Upper lobe of left lung (tissue), 6 donors: ENCODE results near the gene MEGF11. TPM values are rescaled to one million over a fixed set of nuclear protein-coding genes. Genes with fewer than 3 reads are reported as not detected.

ENCODE experiments used
- ATAC-seq, 2 donors: fragments of 200-7000 bp; cut with Tn5 transposase; one replicate each; pipeline ENCODE4 v1.9.1; 2022; ENCODE audit warnings: mild to moderate bottlenecking in 2 of 2, moderate library complexity in 2 of 2; ENCODE audit not compliant: low FRiP score in 2 of 2
- DNase-seq, 2 donors: peaks; one replicate each; pipeline ENCODE4 v3.0.0-alpha.2; 2019 to 2020
- H3K27ac ChIP-seq, 4 donors: fragments of 200-600 bp; sonication (generic); one replicate each; pipeline ENCODE4 v1.5.1; 2016 to 2019
- H3K27me3 ChIP-seq, 4 donors: fragments of 200-600 bp; sonication (generic); one replicate each; pipeline ENCODE4 v1.5.1; 2017 to 2019
- H3K36me3 ChIP-seq, 4 donors: fragments of 200-600 bp; sonication (generic); one replicate each; pipeline ENCODE4 v1.5.1; 2016 to 2019
- H3K4me1 ChIP-seq, 4 donors: fragments of 200-600 bp; sonication (generic); one replicate each; pipeline ENCODE4 v1.5.1; 2018 to 2019
- H3K4me3 ChIP-seq, 4 donors: fragments of 200-600 bp; sonication (generic); one replicate each; pipeline ENCODE4 v1.5.1; 2017 to 2019; ENCODE audit warnings: mild to moderate bottlenecking in 2 of 4, moderate library complexity in 1 of 4
- H3K9me3 ChIP-seq, 4 donors: fragments of 200-600 bp; sonication (generic); one replicate each; pipeline ENCODE4 v1.5.1; 2018 to 2019
- CTCF ChIP-seq, 6 experiments: fragments of 450-650 bp in 4 of 6; fragments of 200-600 bp in 2 of 6; sonication (generic) in 2 of 6; IDR thresholded peaks; one replicate each; pipeline ENCODE4 v1.5.1; 2016 to 2019; ENCODE audit warnings: antibody characterized with exemption in 6 of 6
- EP300 ChIP-seq, 4 donors: sonication (generic); formaldehyde crosslinking; IDR thresholded peaks; one replicate each; pipeline ENCODE4 v1.5.1; 2017; ENCODE audit warnings: antibody characterized with exemption in 4 of 4, control low read depth in 2 of 4
- POLR2A ChIP-seq, 4 donors: fragments of 450-650 bp; IDR thresholded peaks; one replicate each; pipeline ENCODE4 v1.5.1; 2016 to 2017; ENCODE audit warnings: antibody characterized with exemption in 4 of 4, mild to moderate bottlenecking in 2 of 4
- POLR2AphosphoS5 ChIP-seq, 2 donors: sonication (generic); formaldehyde crosslinking; IDR thresholded peaks; one replicate each; pipeline ENCODE4 v1.5.1; 2017; ENCODE audit warnings: antibody characterized with exemption in 2 of 2
- WGBS, 2 donors: methylation state at CpG; one replicate each; pipeline ENCODE4 v1.1.5; 2017 to 2018; 5-methylcytosine and 5-hydroxymethylcytosine counted together
- total RNA-seq, 6 donors: library from RNA; depleted of rRNA in 4 of 6; stranded (reverse); fragments of >200 nt in 4 of 6; gene quantifications; one replicate each; pipeline versions ENCODE4 v1.1.0 to v1.2.1, GENCODE V29; 2016 to 2021
- donor health status: DM: no; HTN: no; CAD: no; lungs with moderate emphysema.
- donor health status: DM: no; HTN: yes; CAD: no; lungs with severe emphysema.

The MEGF11 gene
- total RNA-seq, 6 donors from 2014 or later, result 1.5 to 4.0 (median 3.5) TPM; not detected in 3

GRCh38 chr15:66126031-66126441, 127.5 kb downstream of the MEGF11 start:
- ATAC-seq (no peak), DNase-seq (no peak)
- no peaks in the 10 kb centered on the region for H3K27me3 ChIP-seq
- H3K27ac ChIP-seq, result no peak overlapping the region
- TF ChIP-seq EP300 (IDR thresholded peaks at IDR 0.05) (no peak), POLR2AphosphoS5 (IDR thresholded peaks at IDR 0.05) (no peak), CTCF (IDR thresholded peaks at IDR 0.05) (no peak), POLR2A (IDR thresholded peaks at IDR 0.05) (no peak)
- no peaks in the 10 kb centered on the region for H3K4me1 ChIP-seq
- no peaks in the 10 kb centered on the region for H3K36me3 ChIP-seq
- no peaks in the 10 kb centered on the region for H3K9me3 ChIP-seq
- WGBS, 2 donors, result 77 to 84% methylated on average over 2 to 6 of the region's 6 CpGs
- H3K4me3 ChIP-seq, result no peak overlapping the region

GRCh38 chr15:66124651-66125050, 128.9 kb downstream of the MEGF11 start:
- Histone ChIP-seq H3K27me3 (no peaks in the 10 kb centered on the region), H3K4me1 (no peaks in the 10 kb centered on the region), H3K36me3 (no peaks in the 10 kb centered on the region), H3K4me3 (no peak overlapping the region), H3K9me3 (no peaks in the 10 kb centered on the region), H3K27ac (no peak overlapping the region)
- TF ChIP-seq POLR2A (IDR thresholded peaks at IDR 0.05) (no peak), POLR2AphosphoS5 (IDR thresholded peaks at IDR 0.05) (no peak), CTCF (IDR thresholded peaks at IDR 0.05) (no peak), EP300 (IDR thresholded peaks at IDR 0.05) (no peak)
- ATAC-seq, result no peak
- WGBS, 2 donors, result 40 to 87% methylated on average over 2 of the region's 2 CpGs
- DNase-seq, result no peak

GRCh38 chr15:66123799-66124198, 129.8 kb downstream of the MEGF11 start:
- DNase-seq (no peak), ATAC-seq (no peak)
- TF ChIP-seq POLR2A (IDR thresholded peaks at IDR 0.05), result no peak
- no peak for TF ChIP-seq CTCF (IDR thresholded peaks at IDR 0.05)
- no peak for TF ChIP-seq EP300 (IDR thresholded peaks at IDR 0.05)
- no peak for TF ChIP-seq POLR2AphosphoS5 (IDR thresholded peaks at IDR 0.05)
- Histone ChIP-seq H3K9me3 (no peaks in the 10 kb centered on the region), H3K36me3 (no peaks in the 10 kb centered on the region), H3K27ac (no peak overlapping the region), H3K27me3 (no peaks in the 10 kb centered on the region), H3K4me3 (no peak overlapping the region), H3K4me1 (no peaks in the 10 kb centered on the region)
- 90 to 92% methylated on average over 5 to 8 of the region's 8 CpGs for WGBS, 2 donors

GRCh38 chr15:66120422-66120821, 133.1 kb downstream of the MEGF11 start:
- no peak for ATAC-seq
- no peaks in the 10 kb centered on the region for H3K4me1 ChIP-seq
- no peak overlapping the region for H3K27ac ChIP-seq
- WGBS, 2 donors, result 73 to 88% methylated on average over 4 to 5 of the region's 5 CpGs
- no peak for DNase-seq
- H3K27me3 ChIP-seq, result no peaks in the 10 kb centered on the region
- H3K4me3 ChIP-seq, result no peak overlapping the region
- no peak for TF ChIP-seq CTCF (IDR thresholded peaks at IDR 0.05)
- no peak for TF ChIP-seq EP300 (IDR thresholded peaks at IDR 0.05)
- no peak for TF ChIP-seq POLR2A (IDR thresholded peaks at IDR 0.05)
- TF ChIP-seq POLR2AphosphoS5 (IDR thresholded peaks at IDR 0.05), result no peak
- H3K36me3 ChIP-seq, result no peaks in the 10 kb centered on the region
- H3K9me3 ChIP-seq, result no peaks in the 10 kb centered on the region

GRCh38 chr15:66117841-66118240, 135.7 kb downstream of the MEGF11 start:
- Histone ChIP-seq H3K4me1 (no peaks in the 10 kb centered on the region), H3K36me3 (no peaks in the 10 kb centered on the region), H3K9me3 (no peaks in the 10 kb centered on the region), H3K27ac (no peak overlapping the region), H3K4me3 (no peak overlapping the region), H3K27me3 (no peaks in the 10 kb centered on the region)
- TF ChIP-seq EP300 (IDR thresholded peaks at IDR 0.05), result no peak
- TF ChIP-seq POLR2A (IDR thresholded peaks at IDR 0.05), result no peak
- TF ChIP-seq POLR2AphosphoS5 (IDR thresholded peaks at IDR 0.05), result no peak
- no peak for TF ChIP-seq CTCF (IDR thresholded peaks at IDR 0.05)
- ATAC-seq (no peak), DNase-seq (no peak)
- 84 to 88% methylated on average over 4 of the region's 4 CpGs for WGBS, 2 donors
